Vagina (tissue), 2 donors: ENCODE measurements around the gene NLRP12.

ENCODE experiments used
- POLR2A ChIP-seq, 2 donors: fragments of 450-650 bp; IDR thresholded peaks; one replicate each; pipeline ENCODE4 v1.6.1; 2017; ENCODE audit warnings: antibody characterized with exemption in 2 of 2, mild to moderate bottlenecking in 2 of 2, moderate library complexity in 2 of 2
- POLR2AphosphoS5 ChIP-seq, 2 donors: sonication (generic); formaldehyde crosslinking; IDR thresholded peaks; one replicate each; pipeline ENCODE4 v1.9.0; 2017; ENCODE audit warnings: antibody characterized with exemption in 2 of 2, mild to moderate bottlenecking in 2 of 2, low read depth in 1 of 2; ENCODE audit not compliant: insufficient read depth in 1 of 2
- TF ChIP-seq, protein P1 (sequence below), 3 experiments: fragments of 450-650 bp in 2 of 3; fragments of 200-600 bp in 1 of 3; sonication (generic) in 1 of 3; IDR thresholded peaks; one replicate each; pipeline ENCODE4 v1.5.1; 2017 to 2019; ENCODE audit warnings: antibody characterized with exemption in 3 of 3, mild to moderate bottlenecking in 2 of 3, moderate library complexity in 2 of 3

DNA sequence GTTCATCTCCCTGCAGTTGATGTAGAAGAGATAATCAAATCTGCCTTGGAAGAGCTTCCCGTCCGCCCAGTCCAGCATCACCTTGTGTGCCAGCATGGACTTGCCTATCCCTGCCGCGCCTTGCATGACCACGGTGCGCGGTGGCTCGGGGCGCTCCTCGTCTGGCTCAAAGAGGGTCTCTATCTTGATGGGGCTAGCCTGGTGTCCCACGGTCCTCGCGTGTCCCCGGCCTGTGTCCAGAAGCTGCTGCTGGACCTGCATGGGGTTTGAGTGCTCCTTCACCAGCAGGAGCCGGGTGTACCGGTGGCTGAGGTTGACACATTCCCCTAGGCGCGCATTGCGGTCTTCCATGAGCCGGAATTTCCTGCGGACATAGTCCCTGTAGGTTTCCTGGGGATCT lies 13.2 kb downstream of the NLRP12 start:
- TF ChIP-seq, protein P1, sequence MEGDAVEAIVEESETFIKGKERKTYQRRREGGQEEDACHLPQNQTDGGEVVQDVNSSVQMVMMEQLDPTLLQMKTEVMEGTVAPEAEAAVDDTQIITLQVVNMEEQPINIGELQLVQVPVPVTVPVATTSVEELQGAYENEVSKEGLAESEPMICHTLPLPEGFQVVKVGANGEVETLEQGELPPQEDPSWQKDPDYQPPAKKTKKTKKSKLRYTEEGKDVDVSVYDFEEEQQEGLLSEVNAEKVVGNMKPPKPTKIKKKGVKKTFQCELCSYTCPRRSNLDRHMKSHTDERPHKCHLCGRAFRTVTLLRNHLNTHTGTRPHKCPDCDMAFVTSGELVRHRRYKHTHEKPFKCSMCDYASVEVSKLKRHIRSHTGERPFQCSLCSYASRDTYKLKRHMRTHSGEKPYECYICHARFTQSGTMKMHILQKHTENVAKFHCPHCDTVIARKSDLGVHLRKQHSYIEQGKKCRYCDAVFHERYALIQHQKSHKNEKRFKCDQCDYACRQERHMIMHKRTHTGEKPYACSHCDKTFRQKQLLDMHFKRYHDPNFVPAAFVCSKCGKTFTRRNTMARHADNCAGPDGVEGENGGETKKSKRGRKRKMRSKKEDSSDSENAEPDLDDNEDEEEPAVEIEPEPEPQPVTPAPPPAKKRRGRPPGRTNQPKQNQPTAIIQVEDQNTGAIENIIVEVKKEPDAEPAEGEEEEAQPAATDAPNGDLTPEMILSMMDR (IDR thresholded peaks at IDR 0.05) = no peak
- no peak for TF ChIP-seq POLR2A (IDR thresholded peaks at IDR 0.05)
- TF ChIP-seq POLR2AphosphoS5 (IDR thresholded peaks at IDR 0.05; ENCODE audit: insufficient read depth in 1 of 2, low read depth in 1 of 2) = no peak
